ENCODE data around the gene ABHD17B. TPM values are rescaled to one million over a fixed set of nuclear protein-coding genes. Genes with fewer than 3 reads are reported as not detected.

ABHD17B gene
- total RNA-seq, 2 donors from 2014 or later: 11.1 to 15.4 TPM

- H3K9me3 Mint-ChIP-seq: peaks cover 5 to 9% of the 10 kb centered on the region in 2 donors
These were observed 52.2 kb downstream of the ABHD17B start for GRCh38 chr9:71858812-71859211.

GRCh38 chr9:71858102-71858798 lies 52.7 kb downstream of the ABHD17B start:
- no peak for DNase-seq (ENCODE audit: low spot score in 2 of 2)
- ATAC-seq: no peak
- Mint-ChIP-seq H3K27ac (peak overlapping the region in 1 of 2 donors; percentile 11), H3K9me3 (peaks cover 5 to 9% of the 10 kb centered on the region in 2 donors), H3K36me3 (peaks cover 8 to 33% of the 10 kb centered on the region in 2 donors)

More at GRCh38 chr9:71858812-71859211, 52.2 kb downstream of the ABHD17B start:
- Mint-ChIP-seq H3K36me3 (peaks cover 8 to 33% of the 10 kb centered on the region in 2 donors), H3K27ac (peak overlapping the region in 1 of 2 donors; percentile 11)
- DNase-seq (ENCODE audit: low spot score in 2 of 2) (peak in 1 of 2 donors; percentile 6), ATAC-seq (peak; percentile 96 to 97)

- H3K9me3 Mint-ChIP-seq: peaks cover 4 to 5% of the 10 kb centered on the region in 2 donors
- no peak overlapping the region for H3K27ac Mint-ChIP-seq
- ATAC-seq (no peak), DNase-seq (ENCODE audit: low spot score in 2 of 2) (no peak)
- H3K36me3 Mint-ChIP-seq: peaks cover 8 to 27% of the 10 kb centered on the region in 2 donors
These were observed 53.8 kb downstream of the ABHD17B start for GRCh38 chr9:71857159-71857558.

- Mint-ChIP-seq H3K9me3 (no peaks in the 10 kb centered on the region), H3K27ac (no peak overlapping the region), H3K36me3 (peaks cover 0 to 5% of the 10 kb centered on the region in 2 donors)
- DNase-seq (ENCODE audit: low spot score in 2 of 2) (no peak), ATAC-seq (no peak)
These were observed 56.2 kb downstream of the ABHD17B start for GRCh38 chr9:71854811-71855210.

GRCh38 chr9:71853084-71853483 lies 57.9 kb downstream of the ABHD17B start:
- Mint-ChIP-seq H3K9me3 (peaks cover 0 to 4% of the 10 kb centered on the region in 2 donors), H3K27ac (no peak overlapping the region), H3K36me3 (peaks cover 0 to 5% of the 10 kb centered on the region in 2 donors)
- DNase-seq (ENCODE audit: low spot score in 2 of 2) (no peak), ATAC-seq (peak; percentile 78 to 92)

- Mint-ChIP-seq H3K36me3 (peaks cover 0 to 5% of the 10 kb centered on the region in 2 donors), H3K27ac (no peak overlapping the region), H3K9me3 (peaks cover 0 to 4% of the 10 kb centered on the region in 2 donors)
- DNase-seq (ENCODE audit: low spot score in 2 of 2) (no peak), ATAC-seq (no peak)
These were observed 60.0 kb downstream of the ABHD17B start for GRCh38 chr9:71850996-71851395.

- DNase-seq (ENCODE audit: low spot score in 2 of 2) (no peak), ATAC-seq (no peak)
- H3K9me3 Mint-ChIP-seq: peaks cover 0 to 4% of the 10 kb centered on the region in 2 donors
These were observed 63.1 kb downstream of the ABHD17B start for GRCh38 chr9:71847892-71848291.

GRCh38 chr9:71844808-71845207 lies 66.2 kb downstream of the ABHD17B start:
- no peak for DNase-seq (ENCODE audit: low spot score in 2 of 2)
- Mint-ChIP-seq H3K27ac (no peak overlapping the region), H3K36me3 (peaks cover 0 to 5% of the 10 kb centered on the region in 2 donors), H3K9me3 (peaks cover 0 to 9% of the 10 kb centered on the region in 2 donors)
- no peak for ATAC-seq

More at GRCh38 chr9:71847892-71848291, 63.1 kb downstream of the ABHD17B start:
- Mint-ChIP-seq H3K27ac (no peak overlapping the region), H3K36me3 (peaks cover 0 to 5% of the 10 kb centered on the region in 2 donors)

GRCh38 chr9:71839668-71840067 lies 71.3 kb downstream of the ABHD17B start:
- Mint-ChIP-seq H3K27ac (no peak overlapping the region), H3K36me3 (no peaks in the 10 kb centered on the region), H3K9me3 (peaks cover 0 to 16% of the 10 kb centered on the region in 2 donors)
- DNase-seq (ENCODE audit: low spot score in 2 of 2): no peak
- no peak for ATAC-seq

- DNase-seq (ENCODE audit: low spot score in 2 of 2): no peak
- Mint-ChIP-seq H3K9me3 (peaks cover 0 to 13% of the 10 kb centered on the region in 2 donors), H3K27ac (no peak overlapping the region)
These were observed 75.4 kb downstream of the ABHD17B start for GRCh38 chr9:71835596-71835995.

GRCh38 chr9:71830929-71831328 lies 80.1 kb downstream of the ABHD17B start:
- Mint-ChIP-seq H3K9me3 (peaks cover 0 to 6% of the 10 kb centered on the region in 2 donors), H3K27ac (no peak overlapping the region), H3K36me3 (no peaks in the 10 kb centered on the region)

More at GRCh38 chr9:71835596-71835995, 75.4 kb downstream of the ABHD17B start:
- no peaks in the 10 kb centered on the region for H3K36me3 Mint-ChIP-seq
- ATAC-seq: no peak

GRCh38 chr9:71830153-71830552 lies 80.8 kb downstream of the ABHD17B start:
- H3K36me3 Mint-ChIP-seq: no peaks in the 10 kb centered on the region
- no peak for ATAC-seq
- H3K27ac Mint-ChIP-seq: no peak overlapping the region
- H3K9me3 Mint-ChIP-seq: no peaks in the 10 kb centered on the region
- no peak for DNase-seq (ENCODE audit: low spot score in 2 of 2)

More at GRCh38 chr9:71830929-71831328, 80.1 kb downstream of the ABHD17B start:
- ATAC-seq: no peak
- no peak for DNase-seq (ENCODE audit: low spot score in 2 of 2)

GRCh38 chr9:71826279-71826678 lies 84.7 kb downstream of the ABHD17B start:
- DNase-seq (ENCODE audit: low spot score in 2 of 2) (no peak), ATAC-seq (no peak)
- Mint-ChIP-seq H3K9me3 (no peaks in the 10 kb centered on the region), H3K27ac (no peak overlapping the region), H3K36me3 (no peaks in the 10 kb centered on the region)

GRCh38 chr9:71824257-71824656 lies 86.7 kb downstream of the ABHD17B start:
- DNase-seq (ENCODE audit: low spot score in 2 of 2) (no peak), ATAC-seq (no peak)
- Mint-ChIP-seq H3K36me3 (no peaks in the 10 kb centered on the region), H3K9me3 (no peaks in the 10 kb centered on the region), H3K27ac (no peak overlapping the region)

GRCh38 chr9:71822935-71823334 lies 88.1 kb downstream of the ABHD17B start:
- H3K36me3 Mint-ChIP-seq: no peaks in the 10 kb centered on the region
- no peaks in the 10 kb centered on the region for H3K9me3 Mint-ChIP-seq
- H3K27ac Mint-ChIP-seq: peak overlapping the region in 1 of 2 donors; percentile 74
- no peak for ATAC-seq
- no peak for DNase-seq (ENCODE audit: low spot score in 2 of 2)

GRCh38 chr9:71822456-71822855 lies 88.5 kb downstream of the ABHD17B start:
- Mint-ChIP-seq H3K36me3 (no peaks in the 10 kb centered on the region), H3K27ac (peak overlapping the region in 1 of 2 donors; percentile 74), H3K9me3 (no peaks in the 10 kb centered on the region)
- ATAC-seq: peak in 1 of 2 donors; percentile 22
- DNase-seq (ENCODE audit: low spot score in 2 of 2): no peak

GRCh38 chr9:71821405-71821804 lies 89.6 kb downstream of the ABHD17B start:
- no peak overlapping the region for H3K27ac Mint-ChIP-seq
- no peaks in the 10 kb centered on the region for H3K9me3 Mint-ChIP-seq
- ATAC-seq (no peak), DNase-seq (ENCODE audit: low spot score in 2 of 2) (no peak)
- H3K36me3 Mint-ChIP-seq: no peaks in the 10 kb centered on the region

GRCh38 chr9:71820403-71820921 lies 90.5 kb downstream of the ABHD17B start:
- no peak for ATAC-seq
- Mint-ChIP-seq H3K27ac (no peak overlapping the region), H3K36me3 (no peaks in the 10 kb centered on the region)

More at GRCh38 chr9:71820403-71820921, 90.5 kb downstream of the ABHD17B start:
- DNase-seq (ENCODE audit: low spot score in 2 of 2): no peak
- no peaks in the 10 kb centered on the region for H3K9me3 Mint-ChIP-seq
